VCaP (cell line): ENCODE results near the gene PRRC1.
"Not testable (repeated sequence)": the region's sequence is repeated elsewhere in the genome, so short reads cannot be mapped to it uniquely, and the experiment has no call there.

ENCODE experiments used
- H3K27ac ChIP-seq: fragments of 450-650 bp; 2 replicates; pipeline ENCODE4 v1.5.1; 2017
- CTCF ChIP-seq: fragments of 450-650 bp; conservative IDR thresholded peaks from 2 replicates; pipeline ENCODE4 v1.5.1; 2017; ENCODE audit warnings: mild to moderate bottlenecking, moderate library complexity

PRRC1 gene

GRCh38 chr5:127563136-127563535 is 45.7 kb downstream of the PRRC1 start:
- TF ChIP-seq CTCF, result no peak

GRCh38 chr5:127564002-127564769 is 46.7 kb downstream of the PRRC1 start:
- TF ChIP-seq CTCF, result peak; percentile 79
- no peak overlapping the region for H3K27ac ChIP-seq

More at GRCh38 chr5:127563136-127563535, 45.7 kb downstream of the PRRC1 start:
- H3K27ac ChIP-seq, result no peak overlapping the region

- H3K27ac ChIP-seq, result no peak overlapping the region
- TF ChIP-seq CTCF, result no peak
These were observed 48.3 kb downstream of the PRRC1 start for GRCh38 chr5:127565586-127566270.

- no peak overlapping the region for H3K27ac ChIP-seq
- no peak for TF ChIP-seq CTCF
These were observed 49.8 kb downstream of the PRRC1 start for GRCh38 chr5:127567026-127567768.

- TF ChIP-seq CTCF, result no peak
- H3K27ac ChIP-seq, result no peak overlapping the region
These were observed 50.7 kb downstream of the PRRC1 start for GRCh38 chr5:127568166-127568565.

GRCh38 chr5:127569471-127569870 is 52.0 kb downstream of the PRRC1 start:
- not testable (repeated sequence) for H3K27ac ChIP-seq

GRCh38 chr5:127571314-127572131 is 54.1 kb downstream of the PRRC1 start:
- no peak for TF ChIP-seq CTCF
- H3K27ac ChIP-seq, result no peak overlapping the region
